ENCODE data around the gene GNG13.
"Not testable (repeated sequence)": the region's sequence is repeated elsewhere in the genome, so short reads cannot be mapped to it uniquely, and the experiment has no call there.

GNG13 gene

GRCh38 chr16:760545-761343 lies 39.8 kb downstream of the GNG13 start, which contains the start of gene MSLN:
TSS of gene MSLN (plus strand) at chr16:760734. CDS start at chr16:762681, 1,947 bp downstream.
- DNase-seq (ENCODE audit: low read depth): no peak

- DNase-seq (ENCODE audit: low read depth): no peak
Observed at GRCh38 chr16:760065-760464, 40.5 kb downstream of the GNG13 start.

DNA sequence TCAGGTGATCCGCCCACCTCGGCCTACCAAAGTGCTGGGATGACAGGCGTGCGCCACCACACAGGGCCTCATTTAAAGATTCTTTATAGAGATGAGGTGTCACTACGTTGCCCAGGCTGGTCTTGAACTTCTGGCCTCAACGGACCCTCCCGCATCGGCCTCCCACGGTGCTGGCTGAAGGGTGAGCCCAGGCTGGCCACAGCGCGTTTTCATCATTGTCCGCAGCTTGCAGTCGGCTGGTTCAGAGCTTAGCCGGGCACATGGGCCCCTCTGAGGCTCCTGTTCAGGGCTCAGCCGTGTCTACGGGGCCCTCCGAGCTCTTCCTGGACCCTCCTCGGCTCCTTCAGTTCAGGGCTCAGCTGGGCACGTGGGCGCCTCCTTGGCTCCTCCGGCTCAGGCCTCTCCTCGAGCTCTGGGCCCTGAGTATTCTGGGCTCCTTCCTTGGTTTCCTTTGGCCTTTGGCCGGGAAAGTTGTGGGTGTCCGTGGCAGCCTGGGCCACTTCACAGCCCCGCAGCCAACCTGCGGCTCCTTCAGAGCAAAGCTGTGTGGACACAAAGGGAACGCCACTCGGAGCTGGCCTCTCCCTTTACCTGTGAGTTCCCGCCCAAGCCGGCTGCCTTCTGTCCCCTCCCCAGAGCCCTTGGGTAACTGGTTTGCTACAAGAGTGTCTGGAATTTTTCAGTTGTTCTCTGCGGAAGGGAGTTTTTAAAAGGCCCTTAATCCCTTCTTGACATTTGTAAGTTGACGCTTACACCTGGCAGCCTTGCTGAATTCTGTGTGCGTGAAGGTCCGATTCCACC lies 41.2 kb downstream of the GNG13 start:
- no peak for DNase-seq (ENCODE audit: low read depth)

DNA sequence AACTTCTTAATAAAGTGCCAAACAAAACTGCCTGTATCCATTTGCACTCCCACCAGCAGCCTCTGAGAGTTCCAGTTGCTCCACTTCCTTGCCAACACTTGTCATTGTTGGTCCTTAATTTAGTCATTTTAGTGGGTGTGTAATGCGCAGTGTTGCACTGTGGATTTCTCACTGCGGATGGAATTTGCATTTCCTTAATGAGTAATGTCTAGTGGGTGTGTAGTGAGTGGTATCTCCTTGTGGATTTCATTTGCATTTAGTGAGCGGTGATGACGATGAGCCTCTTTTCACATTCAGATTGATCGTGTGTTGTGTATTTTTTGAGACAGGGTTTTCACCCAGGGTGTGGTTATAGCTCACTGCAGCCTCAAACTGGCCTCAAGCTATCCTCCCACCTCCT lies 44.1 kb downstream of the GNG13 start:
- DNase-seq (ENCODE audit: low read depth): no peak

- no peak for DNase-seq (ENCODE audit: low read depth)
Observed at GRCh38 chr16:754656-755055, 45.9 kb downstream of the GNG13 start.

DNA sequence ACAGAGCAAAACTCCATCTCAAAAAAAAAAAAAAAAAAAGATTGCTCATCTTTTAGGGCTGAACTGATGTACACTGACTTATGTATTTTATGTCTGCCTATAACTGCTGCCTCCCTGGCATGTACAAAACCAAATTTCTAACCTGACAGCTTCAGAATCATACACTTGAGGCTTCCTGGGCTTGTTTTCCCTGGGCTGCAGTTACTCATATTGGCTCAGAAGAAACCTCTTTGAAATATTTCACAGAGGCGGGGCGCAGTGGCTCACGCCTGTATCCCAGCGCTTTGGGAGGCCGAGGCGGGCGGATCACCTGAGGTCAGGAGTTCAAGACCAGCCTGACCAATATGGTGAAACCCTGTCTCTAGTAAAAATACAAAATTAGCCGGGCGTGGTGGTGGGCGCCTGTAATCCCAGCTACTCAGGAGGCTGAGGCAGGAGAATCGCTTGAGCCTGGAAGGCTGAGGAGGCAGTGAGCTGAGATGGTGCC lies 46.4 kb downstream of the GNG13 start:
- DNase-seq (ENCODE audit: low read depth): not testable (repeated sequence)

DNA sequence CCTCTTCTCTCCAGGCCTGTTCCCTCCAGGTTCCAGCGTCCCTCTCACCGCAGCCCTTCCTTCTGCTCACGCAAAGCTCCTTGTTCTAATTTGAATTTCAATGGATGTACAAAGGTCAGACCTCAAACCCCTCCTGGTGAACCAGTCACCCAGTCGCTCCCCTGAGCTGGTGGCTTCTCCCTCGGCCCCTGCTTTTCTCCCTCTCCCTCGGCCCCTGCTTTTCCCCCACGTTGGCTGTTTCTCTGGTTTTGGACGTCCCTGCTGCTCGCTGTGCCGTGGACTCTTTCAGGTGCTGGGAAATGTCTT lies 48.6 kb downstream of the GNG13 start:
- DNase-seq (ENCODE audit: low read depth): no peak

DNA sequence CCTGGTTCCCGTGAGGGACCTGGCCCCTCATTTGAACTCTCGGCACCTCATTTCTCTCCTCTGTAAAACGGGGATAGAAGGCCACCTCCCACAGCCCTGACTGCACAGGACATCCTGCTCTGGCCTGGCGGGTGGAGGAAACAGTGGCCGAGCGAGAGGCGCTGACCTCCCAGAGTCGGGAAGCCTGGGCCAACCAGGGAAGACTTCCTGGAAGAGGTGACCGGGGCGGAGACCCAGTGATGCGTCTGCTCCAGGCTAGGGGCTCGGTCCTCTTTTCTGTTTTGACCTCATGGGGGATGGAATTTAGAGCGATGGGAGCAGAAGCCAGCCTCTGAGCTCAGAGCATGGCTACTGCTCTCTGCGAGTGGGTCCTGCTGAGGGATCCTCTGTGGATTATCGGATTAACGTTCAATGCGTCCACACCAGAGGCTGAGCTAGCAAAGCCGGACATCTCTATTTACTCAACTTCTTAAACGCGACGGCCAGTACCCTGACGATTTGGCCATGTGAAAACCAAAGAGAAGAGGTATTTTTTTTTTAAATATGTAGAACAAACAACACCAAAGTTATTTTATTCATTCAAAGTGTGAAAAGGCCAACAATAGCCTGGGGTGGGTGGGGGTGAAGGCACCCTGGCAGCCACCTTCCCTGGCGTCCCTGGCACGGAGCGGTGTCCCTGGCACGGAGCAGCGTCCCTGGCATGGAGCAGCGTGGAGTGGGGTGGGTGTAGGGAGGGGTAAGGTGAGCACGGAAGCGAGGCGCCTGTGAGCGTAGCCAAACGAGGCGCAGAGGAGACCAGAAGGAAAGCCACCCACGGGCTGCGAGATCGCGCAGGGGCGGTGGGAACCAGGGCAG lies 49.2 kb downstream of the GNG13 start:
- no peak for DNase-seq (ENCODE audit: low read depth)

- DNase-seq (ENCODE audit: low read depth): no peak
Observed at GRCh38 chr16:750485-750884, 50.0 kb downstream of the GNG13 start.

- DNase-seq (ENCODE audit: low read depth): no peak
Observed at GRCh38 chr16:749010-749409, 51.5 kb downstream of the GNG13 start.
